ENCODE measurements around the gene GJA3.

DNA sequence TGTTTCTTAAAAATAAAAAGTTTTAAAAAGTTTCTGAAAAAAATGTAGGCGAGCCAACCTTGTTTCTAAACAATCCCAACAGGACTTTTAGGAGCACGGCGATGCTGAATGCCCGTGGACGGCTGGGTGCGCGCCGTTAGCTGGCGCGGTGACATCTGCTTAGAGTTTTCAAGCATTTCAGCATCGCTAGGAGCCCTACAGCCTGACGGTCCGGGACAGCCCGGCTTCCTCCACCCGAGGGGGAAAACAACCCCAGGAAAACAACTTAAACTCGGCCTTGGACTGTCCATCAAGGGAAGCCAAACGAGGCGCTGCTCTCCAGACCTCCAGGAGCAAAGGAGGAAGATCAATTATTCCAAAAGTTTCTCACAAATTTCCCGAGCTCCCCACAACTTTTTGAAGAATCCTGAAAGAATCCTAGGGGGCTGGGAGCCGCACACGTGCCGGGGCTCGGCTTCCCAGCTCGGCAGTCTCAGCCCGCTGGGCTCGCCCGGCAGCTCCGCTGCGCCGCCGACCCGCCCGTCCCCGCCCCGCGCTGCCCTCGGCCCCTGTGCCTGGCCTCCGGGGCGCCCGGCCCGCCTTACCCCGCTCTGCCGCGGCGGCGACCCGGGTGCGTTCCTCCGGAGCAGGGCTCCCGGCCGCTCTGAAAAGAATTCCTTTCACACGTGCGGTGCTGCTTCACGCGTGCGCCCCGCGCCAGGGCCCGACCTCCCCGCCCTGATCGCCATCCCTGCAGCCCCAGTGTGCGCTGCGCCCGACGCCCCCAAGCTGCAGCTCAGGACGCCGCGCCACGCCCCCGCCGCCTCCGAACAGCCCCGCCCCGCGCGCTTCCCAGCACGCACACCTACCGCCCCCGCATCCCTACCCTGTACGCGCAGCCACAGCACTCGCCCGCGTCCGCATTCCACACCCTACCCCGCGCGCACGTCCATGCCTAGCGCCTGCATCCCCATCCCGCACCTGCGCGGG is at the start of gene GJA3:
- TF ChIP-seq, protein P1, sequence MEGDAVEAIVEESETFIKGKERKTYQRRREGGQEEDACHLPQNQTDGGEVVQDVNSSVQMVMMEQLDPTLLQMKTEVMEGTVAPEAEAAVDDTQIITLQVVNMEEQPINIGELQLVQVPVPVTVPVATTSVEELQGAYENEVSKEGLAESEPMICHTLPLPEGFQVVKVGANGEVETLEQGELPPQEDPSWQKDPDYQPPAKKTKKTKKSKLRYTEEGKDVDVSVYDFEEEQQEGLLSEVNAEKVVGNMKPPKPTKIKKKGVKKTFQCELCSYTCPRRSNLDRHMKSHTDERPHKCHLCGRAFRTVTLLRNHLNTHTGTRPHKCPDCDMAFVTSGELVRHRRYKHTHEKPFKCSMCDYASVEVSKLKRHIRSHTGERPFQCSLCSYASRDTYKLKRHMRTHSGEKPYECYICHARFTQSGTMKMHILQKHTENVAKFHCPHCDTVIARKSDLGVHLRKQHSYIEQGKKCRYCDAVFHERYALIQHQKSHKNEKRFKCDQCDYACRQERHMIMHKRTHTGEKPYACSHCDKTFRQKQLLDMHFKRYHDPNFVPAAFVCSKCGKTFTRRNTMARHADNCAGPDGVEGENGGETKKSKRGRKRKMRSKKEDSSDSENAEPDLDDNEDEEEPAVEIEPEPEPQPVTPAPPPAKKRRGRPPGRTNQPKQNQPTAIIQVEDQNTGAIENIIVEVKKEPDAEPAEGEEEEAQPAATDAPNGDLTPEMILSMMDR (IDR thresholded peaks at IDR 0.05): no peak
- no peak for TF ChIP-seq POLR2A (IDR thresholded peaks at IDR 0.05)
